GM18526 (cell line): ENCODE measurements around the gene DCP1B.
A peak's percentile ranks its signal among the peaks of the same experiment; 100 is the strongest.

Source experiments
- POLR2A ChIP-seq: IDR thresholded peaks from 3 replicates; pipeline ENCODE4 v1.6.1; 2011; ENCODE audit not compliant: insufficient read length; ENCODE audit errors: extremely low read depth

The DCP1B gene

DNA sequence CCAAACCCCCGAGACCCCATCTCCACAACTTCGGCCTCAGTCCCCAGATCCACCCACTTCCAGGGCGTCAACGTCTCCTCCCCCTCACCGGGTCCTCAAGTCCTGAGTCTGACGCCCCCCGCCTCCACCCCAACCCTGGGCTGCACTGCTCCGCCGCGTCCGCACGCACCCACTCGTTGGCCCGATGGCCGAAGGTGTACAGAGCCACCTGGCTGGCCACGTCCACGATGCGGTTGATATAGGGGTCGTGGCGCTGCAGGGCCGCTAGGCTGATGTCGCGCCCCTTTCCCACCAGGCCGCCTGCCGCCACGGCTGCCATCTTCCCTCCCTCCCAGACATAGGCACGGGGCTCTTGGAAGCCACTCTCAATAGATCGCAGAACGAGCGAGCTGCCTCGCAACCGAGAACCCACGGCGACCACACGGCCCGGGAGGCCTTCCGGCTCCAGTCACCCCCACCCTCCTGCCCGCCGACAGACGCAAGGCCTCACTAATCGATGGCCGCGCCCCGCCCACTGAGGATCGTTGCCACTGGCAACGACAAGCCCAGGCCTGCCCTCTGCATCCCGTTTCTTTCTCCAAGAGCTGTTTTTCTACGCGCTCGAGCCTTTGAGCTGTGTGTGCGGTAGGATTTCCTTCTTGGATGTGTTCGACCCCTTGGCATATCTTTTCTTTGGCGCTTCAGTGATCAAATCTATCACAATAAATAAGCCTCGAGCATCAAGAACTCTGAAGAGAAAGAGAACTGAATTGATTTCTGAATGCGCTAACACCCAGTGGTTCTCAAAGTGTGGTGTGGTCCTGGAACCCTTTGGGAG, at the start of gene DCP1B:
Gene DCP1B, minus strand, starts transcription at position 345 of the 817 bp plus-strand sequence. Its CDS starts 26 bp downstream, at position 319.
- peak; percentile 87 for TF ChIP-seq POLR2A

DNA sequence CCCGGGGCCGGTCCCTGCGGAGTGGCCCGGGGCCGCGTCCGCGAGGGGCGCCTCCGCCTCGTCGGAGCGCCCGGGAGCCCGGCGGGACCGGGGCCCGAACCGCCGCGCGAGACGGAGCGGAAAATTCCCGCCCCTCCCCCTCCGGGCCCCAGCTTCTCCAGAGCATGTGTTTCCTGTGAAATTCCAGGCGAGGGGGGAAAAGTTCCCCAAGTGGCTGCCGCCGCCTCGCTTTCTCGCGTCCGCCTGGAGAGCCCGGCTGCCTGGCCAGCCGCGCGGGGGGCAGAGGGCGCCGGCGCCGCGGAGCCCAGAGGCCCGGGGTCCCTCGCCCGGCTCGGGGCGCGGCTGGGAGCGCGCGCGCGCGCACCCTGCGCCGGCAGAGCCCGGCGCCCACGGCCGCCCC, 49.4 kb upstream of the DCP1B start:
- no peak for TF ChIP-seq POLR2A

DNA sequence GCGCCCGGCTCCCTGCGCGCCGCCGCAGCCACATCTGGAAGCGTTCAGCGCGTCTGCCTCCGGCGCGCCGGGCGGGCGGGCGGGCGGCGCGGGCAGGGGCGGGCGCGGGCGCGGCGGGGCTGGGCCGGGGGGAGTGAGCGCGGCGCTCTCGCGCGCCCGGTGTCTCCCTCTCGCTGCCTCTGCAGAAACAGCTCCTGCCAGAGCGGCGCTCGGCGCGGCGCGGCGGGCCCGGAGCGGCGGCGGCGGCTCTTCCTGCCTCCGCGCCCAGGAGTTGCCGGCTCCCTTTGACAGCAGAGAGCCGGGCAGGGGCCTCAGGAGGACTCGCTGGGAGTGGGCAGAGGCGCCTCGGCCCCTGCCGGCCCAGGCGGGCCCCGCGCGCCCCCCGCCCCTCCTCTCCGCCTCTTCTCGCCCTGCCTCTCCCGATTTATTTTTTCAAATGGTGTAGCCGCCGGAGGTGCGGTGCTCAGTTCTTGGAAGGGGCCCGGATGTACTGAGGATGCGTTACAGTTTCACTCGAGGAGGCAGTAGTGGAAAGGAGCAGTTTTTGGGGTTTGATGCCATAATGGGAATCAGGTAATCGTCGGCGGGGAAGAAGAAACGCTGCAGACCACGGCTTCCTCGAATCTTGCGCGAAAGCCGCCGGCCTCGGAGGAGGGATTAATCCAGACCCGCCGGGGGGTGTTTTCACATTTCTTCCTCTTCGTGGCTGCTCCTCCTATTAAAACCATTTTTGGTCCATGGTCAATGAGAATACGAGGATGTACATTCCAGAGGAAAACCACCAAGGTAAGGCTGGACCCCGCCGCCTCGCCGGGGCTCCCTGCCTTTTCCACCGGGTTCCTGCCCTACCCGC, 48.8 kb upstream of the DCP1B start, which contains the start of gene CACNA1C:
Gene CACNA1C, plus strand, starts transcription at position 162 of the 853 bp plus-strand sequence. Its CDS starts 576 bp downstream, at position 738.
- TF ChIP-seq POLR2A, result no peak

DNA sequence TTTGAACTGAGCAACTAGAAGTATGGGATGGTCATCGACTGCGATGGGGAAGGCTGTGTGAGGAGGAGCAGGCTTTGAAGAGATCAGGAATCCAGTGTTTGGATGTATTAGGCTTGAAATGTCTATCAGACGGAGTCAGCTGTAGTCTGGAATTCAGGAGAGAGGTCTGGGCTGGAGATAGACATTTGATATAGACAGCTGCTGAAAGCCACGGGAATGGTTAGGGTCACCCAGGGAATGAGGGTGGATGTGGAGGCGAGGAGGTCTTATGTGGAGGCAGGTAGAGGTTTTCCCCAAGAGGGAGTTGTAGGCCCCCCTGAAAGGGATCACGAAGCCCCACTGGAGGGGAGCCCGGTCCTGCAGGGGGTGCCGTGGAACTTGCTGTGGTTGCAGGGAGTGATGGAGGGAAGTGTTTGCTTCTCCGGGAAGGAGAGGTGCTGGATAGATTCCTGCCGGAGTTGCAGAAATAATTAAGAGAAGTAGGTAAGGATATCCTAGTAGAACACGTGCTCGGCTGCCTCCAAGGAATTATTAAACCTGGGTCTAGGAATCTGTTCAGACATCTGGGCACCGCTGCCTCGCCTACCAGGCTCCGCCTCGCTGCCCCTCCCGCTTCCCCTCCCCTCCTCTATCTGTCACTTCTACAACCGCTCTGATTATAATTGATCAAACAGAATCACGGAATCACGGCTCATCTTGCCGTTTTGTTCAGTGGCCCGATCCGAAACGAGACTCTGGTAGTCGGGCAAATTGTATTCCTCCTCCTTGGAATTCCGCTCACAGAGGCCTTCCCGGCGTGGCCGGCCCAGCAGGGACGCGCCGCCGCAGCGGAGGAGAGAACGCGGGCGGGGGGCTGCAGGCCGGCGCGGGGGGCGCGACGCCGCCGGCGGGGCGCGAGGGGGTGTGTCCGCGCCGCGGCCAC, 47.7 kb upstream of the DCP1B start:
- TF ChIP-seq POLR2A, result no peak

DNA sequence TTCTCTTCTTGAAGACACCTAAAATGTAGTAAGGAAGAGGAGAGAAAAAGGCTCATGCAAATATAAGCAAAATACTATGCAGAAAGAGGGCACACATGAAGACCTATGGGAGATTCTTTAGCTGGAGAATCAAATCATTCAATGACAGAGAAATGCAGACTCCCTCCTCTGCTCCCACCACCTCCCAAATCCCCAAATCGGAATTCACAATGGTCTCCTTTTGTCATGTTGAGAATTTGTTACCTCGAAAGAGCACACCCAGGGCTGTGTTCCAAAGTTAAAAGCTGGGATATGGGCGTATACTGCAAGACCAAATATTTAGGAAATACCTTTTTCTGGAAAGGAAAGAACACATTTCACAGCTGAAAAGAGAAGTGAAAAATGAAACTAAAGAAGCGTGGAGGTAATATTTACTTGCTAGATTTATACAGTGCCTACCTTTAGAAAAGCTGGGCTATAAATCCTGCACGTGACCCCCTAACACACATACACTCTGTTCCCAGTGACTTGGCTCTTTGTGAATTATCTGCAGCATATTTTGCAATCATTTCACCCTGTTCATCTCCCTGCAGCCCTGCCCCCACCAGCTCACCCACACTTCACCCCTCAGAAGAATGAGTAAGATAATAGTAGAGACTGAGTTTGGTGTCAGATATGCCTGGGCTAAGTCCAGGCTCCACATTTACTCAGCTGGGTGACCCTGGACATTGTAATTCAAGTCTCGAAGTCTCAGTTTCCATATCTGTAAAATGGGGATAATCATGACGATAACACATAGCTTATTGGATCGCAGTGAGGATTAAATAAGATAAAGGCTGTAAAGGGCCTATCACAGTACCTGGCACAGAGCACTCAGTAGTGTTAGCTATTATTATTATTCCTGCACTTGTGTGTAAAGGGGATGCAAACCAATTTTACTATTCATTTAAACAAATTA, 45.6 kb upstream of the DCP1B start:
- no peak for TF ChIP-seq POLR2A

DNA sequence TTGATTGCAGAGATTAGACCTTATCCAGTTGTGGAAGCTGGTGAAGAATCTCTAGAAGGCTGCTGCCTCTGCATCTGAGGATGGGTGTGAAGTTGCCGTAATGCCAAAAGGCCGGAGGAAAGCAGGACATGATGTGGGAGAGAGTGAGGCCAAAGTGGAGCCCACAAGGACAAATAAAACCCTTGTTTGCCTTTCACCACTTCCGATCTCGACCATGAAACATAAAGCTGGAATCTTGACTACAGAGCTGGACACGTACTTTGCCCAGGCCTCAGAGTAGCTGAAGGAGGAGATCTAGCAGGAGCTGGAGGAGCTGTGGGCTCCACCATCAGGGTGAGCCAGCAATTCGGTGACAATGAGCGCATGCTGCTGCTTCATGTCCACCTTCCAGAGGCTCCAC, 43.5 kb upstream of the DCP1B start:
- no peak for TF ChIP-seq POLR2A

DNA sequence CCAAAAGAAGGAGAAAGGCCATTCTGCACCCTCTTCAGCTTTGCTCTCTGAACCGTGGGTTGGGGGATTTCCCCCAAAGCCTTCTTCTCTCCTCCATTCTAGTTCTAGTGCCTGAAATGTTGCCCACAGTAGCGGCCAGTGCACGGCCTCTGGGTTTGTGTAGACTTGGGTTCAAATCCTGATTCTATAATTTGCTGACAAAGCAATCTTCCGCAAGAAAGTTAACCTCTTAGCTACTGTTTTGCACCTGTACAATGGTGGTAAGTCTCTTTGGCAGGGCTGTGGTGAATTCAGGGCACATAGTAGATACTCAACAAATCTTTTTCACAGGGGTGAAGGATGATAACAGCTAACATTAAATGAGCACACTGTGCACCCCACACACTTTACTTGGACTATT, 42.7 kb upstream of the DCP1B start:
- no peak for TF ChIP-seq POLR2A

DNA sequence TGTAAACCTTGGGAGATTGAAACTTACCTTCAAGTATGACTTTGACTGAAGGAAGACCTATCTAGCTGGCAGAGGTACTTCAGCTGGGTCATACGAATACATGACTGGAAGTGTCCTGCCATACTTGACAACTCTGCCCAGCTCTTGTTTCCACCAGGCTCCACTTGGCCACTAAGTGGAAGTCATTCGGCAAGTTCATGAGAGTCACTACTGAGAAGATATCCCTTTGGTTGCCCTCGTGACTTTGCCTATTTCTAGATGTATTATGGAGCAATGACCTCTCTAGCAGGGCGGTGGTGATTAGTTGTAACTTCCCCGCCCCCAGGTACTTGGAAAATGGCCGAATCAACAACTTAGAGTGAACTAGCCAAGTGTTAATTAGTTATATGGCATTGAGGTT, 39.9 kb upstream of the DCP1B start:
- no peak for TF ChIP-seq POLR2A

DNA sequence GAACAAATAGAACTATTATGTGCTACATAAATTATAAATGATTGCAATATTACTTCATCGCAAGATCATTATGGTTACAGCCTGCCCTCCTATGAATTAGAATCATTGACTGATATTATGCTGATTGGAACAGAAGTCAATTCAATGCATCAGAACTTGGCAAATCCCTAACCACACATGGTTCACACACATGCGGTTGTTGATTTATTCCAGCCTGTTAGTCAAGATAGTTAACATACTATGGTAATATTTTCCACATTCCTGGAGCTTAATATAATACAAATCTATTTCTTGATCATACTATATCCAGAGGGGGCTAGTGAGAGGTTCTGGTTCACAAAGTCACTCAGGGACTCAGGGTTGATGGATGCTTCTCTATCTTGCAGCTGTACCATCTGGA, 38.8 kb upstream of the DCP1B start:
- TF ChIP-seq POLR2A, result no peak

DNA sequence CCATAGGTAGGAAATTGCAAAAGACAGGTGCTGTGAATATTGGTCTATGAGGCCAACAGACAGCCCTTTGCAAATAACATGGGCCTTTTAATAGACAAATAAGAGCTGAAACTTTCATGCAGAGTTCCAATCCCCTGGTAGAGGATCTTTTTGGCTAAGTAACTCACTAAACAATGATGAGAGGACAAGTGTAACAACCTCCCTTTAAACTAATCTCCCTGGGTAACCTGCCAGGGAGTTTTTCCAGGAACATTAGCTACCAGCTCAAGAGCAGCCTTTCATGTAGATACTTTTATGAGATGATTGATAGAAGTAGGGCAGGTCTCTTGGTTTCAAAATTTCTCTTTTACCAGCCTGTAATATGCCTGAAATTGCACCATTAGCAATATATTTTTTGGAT, 34.8 kb upstream of the DCP1B start:
- TF ChIP-seq POLR2A, result no peak

DNA sequence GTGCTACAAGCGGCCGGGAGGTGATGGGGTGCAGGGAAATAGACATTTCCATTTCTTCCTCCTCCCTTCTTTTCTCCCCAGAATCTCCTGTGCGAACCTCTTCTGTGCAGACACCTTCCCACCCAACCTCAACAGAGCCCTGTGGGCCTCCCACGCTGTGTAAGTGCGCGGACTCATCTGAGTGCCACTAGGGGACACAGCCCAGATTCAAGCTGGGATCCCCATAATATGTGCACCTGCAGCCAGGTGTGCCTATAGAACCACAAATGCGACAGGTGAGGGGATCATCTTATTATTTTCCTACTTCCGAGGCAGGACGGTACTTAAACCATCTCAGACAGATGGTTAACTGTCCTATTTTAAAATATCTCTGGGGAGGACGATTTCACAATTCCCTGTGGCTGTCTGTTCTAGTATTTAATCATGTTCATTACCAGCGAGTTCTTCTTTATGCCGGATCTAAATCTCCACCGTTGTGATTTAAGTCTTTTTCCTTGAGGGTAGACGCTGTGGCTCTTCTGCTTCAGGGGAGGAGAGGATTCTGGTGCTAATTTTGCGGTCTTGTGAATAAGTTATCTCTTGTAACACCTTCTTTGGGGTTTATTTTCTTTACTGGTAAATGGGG, 31.3 kb upstream of the DCP1B start:
- TF ChIP-seq POLR2A, result no peak

DNA sequence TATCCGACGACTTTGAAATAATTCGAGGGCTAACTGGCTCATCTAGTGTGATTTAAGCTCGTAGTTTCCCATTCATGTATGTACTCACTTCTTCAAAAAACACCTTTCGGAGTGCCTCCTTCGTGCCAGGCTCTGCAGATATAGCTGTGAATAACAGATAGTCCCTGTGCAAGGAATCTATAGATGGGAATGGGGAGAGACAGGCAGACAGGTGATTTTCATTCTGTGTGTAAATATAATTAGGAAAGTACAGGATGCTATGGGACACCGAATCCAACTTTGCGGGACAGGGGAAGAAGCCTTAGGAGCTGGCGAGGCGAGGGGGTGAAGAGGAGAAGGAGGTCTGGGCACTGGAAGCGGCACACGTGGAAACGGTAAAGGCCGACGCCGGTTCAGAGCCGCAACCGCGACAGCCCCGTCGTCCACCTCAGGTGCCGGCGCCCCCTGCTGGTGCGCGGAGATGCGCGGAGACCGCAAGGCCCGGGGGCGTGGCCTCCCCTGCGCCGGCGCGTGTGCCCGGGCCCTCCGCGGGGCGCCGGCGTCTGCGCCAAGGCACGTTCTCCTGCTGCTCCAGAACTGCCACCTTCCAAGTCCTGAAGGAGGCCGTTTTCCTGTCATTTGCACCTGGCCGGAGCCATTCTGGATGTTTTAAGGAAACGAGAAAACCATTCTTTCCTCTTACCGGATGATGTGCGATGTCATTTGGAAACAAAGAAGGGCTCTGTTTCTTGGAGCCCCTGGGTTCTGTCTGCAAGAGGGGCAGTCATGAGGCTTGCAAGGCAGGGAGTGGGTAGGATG, 30.6 kb upstream of the DCP1B start:
- no peak for TF ChIP-seq POLR2A

DNA sequence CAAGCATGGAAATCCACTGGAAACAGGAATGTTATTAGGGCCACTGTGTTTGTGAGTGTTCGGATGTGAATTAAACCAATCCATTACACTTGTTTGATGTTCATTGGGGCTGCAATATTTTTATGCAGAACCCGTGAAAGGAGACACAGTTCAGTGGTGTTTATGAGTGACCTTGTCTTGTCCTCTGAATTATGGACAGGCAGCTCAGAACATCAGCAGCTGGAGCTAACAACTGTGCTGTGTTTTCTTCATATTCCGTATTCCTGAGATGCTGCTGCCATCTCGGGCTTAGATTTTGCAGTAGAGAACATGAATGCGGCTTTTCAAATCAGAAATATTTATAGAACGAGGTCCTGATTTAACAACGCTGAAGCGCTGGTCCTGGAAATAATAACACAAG, 28.2 kb upstream of the DCP1B start:
- TF ChIP-seq POLR2A, result no peak

DNA sequence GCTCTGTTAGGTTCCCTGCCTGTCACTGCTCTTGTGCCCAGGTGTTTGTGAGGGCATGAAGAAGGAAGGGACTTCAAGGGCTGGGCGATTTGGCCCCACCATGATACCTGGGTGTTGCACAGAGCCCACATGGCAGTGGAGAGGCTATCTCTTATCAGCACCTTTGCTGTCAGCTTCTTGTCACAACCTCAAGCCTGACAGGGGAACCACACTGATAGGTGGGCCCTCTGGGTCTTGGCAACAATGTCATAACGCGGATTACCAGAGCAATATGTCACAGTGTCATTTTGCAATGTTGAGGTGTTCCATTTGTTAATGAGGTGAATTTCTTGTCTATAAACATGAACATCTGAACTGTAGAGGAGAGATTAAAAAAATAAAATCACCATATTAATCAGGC, 25.6 kb upstream of the DCP1B start:
- TF ChIP-seq POLR2A, result no peak
